ENCODE measurements around the gene KAZN.

KAZN gene

GRCh38 chr1:14897080-14897449 is 298.6 kb downstream of the KAZN start:
- in situ Hi-C loops (cut with HindIII; ENCODE audit: low sequenced_read_pairs) = loop anchor here (10.0 kb wide), 1 partner anchor 72 kb away; no protein-coding TSS in a partner anchor
- H3K4me3 ChIP-seq (ENCODE audit: low read depth, low read length) = no peak overlapping the region
- no peak for TF ChIP-seq CTCF (IDR thresholded peaks at IDR 0.05; ENCODE audit: low read depth, low read length, missing control alignments)
- DNase-seq (ENCODE audit: low read depth) = no peak

- in situ Hi-C loops (cut with HindIII; ENCODE audit: low sequenced_read_pairs) = loop anchor here (10.0 kb wide), 1 partner anchor 73 kb away; no protein-coding TSS in a partner anchor
- no peak overlapping the region for H3K4me3 ChIP-seq (ENCODE audit: low read depth, low read length)
- no peak for TF ChIP-seq CTCF (IDR thresholded peaks at IDR 0.05; ENCODE audit: low read depth, low read length, missing control alignments)
- DNase-seq (ENCODE audit: low read depth) = no peak
Observed at GRCh38 chr1:14897547-14897946, 299.1 kb downstream of the KAZN start.

GRCh38 chr1:14897997-14898645 is 299.6 kb downstream of the KAZN start:
- no peak for TF ChIP-seq CTCF (IDR thresholded peaks at IDR 0.05; ENCODE audit: low read depth, low read length, missing control alignments)
- no peak for DNase-seq (ENCODE audit: low read depth)
- no peak overlapping the region for H3K4me3 ChIP-seq (ENCODE audit: low read depth, low read length)
- in situ Hi-C loops (cut with HindIII; ENCODE audit: low sequenced_read_pairs) = loop anchor here (10.0 kb wide), 1 partner anchor 73 kb away; no protein-coding TSS in a partner anchor

- H3K4me3 ChIP-seq (ENCODE audit: low read depth, low read length) = no peak overlapping the region
- DNase-seq (ENCODE audit: low read depth) = no peak
- TF ChIP-seq CTCF (IDR thresholded peaks at IDR 0.05; ENCODE audit: low read depth, low read length, missing control alignments) = no peak
- in situ Hi-C loops (cut with HindIII; ENCODE audit: low sequenced_read_pairs) = loop anchor here (10.0 kb wide), 1 partner anchor 75 kb away; no protein-coding TSS in a partner anchor
Observed at GRCh38 chr1:14899686-14900085, 301.2 kb downstream of the KAZN start.

- TF ChIP-seq CTCF (IDR thresholded peaks at IDR 0.05; ENCODE audit: low read depth, low read length, missing control alignments) = no peak
- H3K4me3 ChIP-seq (ENCODE audit: low read depth, low read length) = no peak overlapping the region
- no peak for DNase-seq (ENCODE audit: low read depth)
Observed at GRCh38 chr1:14901371-14901954, 303.0 kb downstream of the KAZN start.

GRCh38 chr1:14903922-14904321 is 305.4 kb downstream of the KAZN start:
- in situ Hi-C loops (cut with HindIII; ENCODE audit: low sequenced_read_pairs) = no loop called here
- DNase-seq (ENCODE audit: low read depth) = no peak
- no peak overlapping the region for H3K4me3 ChIP-seq (ENCODE audit: low read depth, low read length)
- TF ChIP-seq CTCF (IDR thresholded peaks at IDR 0.05; ENCODE audit: low read depth, low read length, missing control alignments) = no peak

More at GRCh38 chr1:14901371-14901954, 303.0 kb downstream of the KAZN start:
- in situ Hi-C loops (cut with HindIII; ENCODE audit: low sequenced_read_pairs) = no loop called here

All from astrocyte of the cerebellum (primary cell).